Measurements from ENCODE around the gene HDLBP. TPM values are rescaled to one million over a fixed set of nuclear protein-coding genes. Genes with fewer than 3 reads are reported as not detected.

HDLBP gene
- total RNA-seq, 1 donor from 2014 or later = 405 TPM

DNA sequence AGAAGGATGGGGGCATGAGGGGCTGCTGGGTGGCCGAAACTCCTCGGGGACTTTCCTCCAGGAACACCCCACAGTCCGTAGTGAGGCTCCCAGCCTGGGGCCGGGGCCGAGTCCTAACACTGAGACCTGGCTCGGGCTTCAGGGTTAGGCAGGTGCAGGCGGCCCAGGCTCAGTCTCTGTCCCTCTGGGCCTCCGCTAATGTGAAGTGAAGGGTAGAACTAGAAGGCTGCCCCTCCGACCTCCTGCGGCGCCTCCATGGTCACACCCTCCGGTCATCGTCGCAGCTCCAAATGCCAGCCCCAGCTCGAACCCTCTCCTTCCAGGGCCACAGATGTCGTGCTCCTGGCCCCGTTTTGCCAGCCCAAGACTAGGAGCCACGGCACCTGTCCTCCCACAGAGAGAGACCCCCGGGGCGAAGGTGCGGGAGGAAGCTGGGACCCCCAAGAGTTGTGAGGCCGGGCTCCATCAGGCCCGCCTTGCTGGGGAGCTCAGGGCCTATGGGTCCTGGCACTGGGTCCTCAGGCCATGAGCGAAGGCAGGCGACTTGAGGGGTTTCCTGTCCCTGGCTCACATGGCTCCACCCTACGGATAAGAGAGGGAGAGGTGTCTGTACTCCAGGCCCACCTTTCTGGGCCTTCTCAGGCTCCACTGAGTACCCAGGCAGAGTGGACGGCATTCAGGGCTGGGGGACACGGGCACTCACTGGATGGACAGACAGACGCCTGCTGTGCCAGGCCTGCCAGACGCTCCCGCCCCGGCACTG, 126.2 kb downstream of the HDLBP start:
- H3K4me3 ChIP-seq (ENCODE audit: low read depth, low read length) = no peak overlapping the region
- TF ChIP-seq, protein P1, sequence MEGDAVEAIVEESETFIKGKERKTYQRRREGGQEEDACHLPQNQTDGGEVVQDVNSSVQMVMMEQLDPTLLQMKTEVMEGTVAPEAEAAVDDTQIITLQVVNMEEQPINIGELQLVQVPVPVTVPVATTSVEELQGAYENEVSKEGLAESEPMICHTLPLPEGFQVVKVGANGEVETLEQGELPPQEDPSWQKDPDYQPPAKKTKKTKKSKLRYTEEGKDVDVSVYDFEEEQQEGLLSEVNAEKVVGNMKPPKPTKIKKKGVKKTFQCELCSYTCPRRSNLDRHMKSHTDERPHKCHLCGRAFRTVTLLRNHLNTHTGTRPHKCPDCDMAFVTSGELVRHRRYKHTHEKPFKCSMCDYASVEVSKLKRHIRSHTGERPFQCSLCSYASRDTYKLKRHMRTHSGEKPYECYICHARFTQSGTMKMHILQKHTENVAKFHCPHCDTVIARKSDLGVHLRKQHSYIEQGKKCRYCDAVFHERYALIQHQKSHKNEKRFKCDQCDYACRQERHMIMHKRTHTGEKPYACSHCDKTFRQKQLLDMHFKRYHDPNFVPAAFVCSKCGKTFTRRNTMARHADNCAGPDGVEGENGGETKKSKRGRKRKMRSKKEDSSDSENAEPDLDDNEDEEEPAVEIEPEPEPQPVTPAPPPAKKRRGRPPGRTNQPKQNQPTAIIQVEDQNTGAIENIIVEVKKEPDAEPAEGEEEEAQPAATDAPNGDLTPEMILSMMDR (IDR thresholded peaks at IDR 0.05; ENCODE audit: insufficient read depth, low read length, poor library complexity, severe bottlenecking) = no peak
- no peaks in the 10 kb centered on the region for H3K36me3 ChIP-seq (ENCODE audit: control insufficient read depth, insufficient read depth, low read length)
- DNase-seq (ENCODE audit: low read depth) = no peak
- H3K27me3 ChIP-seq (ENCODE audit: control insufficient read depth, insufficient read depth, low read length) = peaks cover 11% of the 10 kb centered on the region

- DNase-seq (ENCODE audit: low read depth) = no peak
- no peak within 1 kb of the TSS for H3K4me3 ChIP-seq (ENCODE audit: low read depth, low read length)
- no peaks in the 10 kb centered on the region for H3K36me3 ChIP-seq (ENCODE audit: control insufficient read depth, insufficient read depth, low read length)
- TF ChIP-seq, protein P1 (IDR thresholded peaks at IDR 0.05; ENCODE audit: insufficient read depth, low read length, poor library complexity, severe bottlenecking) = no peak
- H3K27me3 ChIP-seq (ENCODE audit: control insufficient read depth, insufficient read depth, low read length) = peaks cover 11% of the 10 kb centered on the region
Measured at GRCh38 chr2:241188361-241189092, 126.9 kb downstream of the HDLBP start, which contains the start of gene ANO7. Gene ANO7, plus strand, starts transcription at chr2:241188677. Its CDS starts 1,387 bp downstream, at chr2:241190064.

GRCh38 chr2:241187918-241188234, 127.6 kb downstream of the HDLBP start:
- no peak overlapping the region for H3K4me3 ChIP-seq (ENCODE audit: low read depth, low read length)
- peaks cover 11% of the 10 kb centered on the region for H3K27me3 ChIP-seq (ENCODE audit: control insufficient read depth, insufficient read depth, low read length)
- TF ChIP-seq, protein P1 (IDR thresholded peaks at IDR 0.05; ENCODE audit: insufficient read depth, low read length, poor library complexity, severe bottlenecking) = no peak

GRCh38 chr2:241187101-241187917, 128.2 kb downstream of the HDLBP start:
- no peaks in the 10 kb centered on the region for H3K36me3 ChIP-seq (ENCODE audit: control insufficient read depth, insufficient read depth, low read length)
- no peak overlapping the region for H3K4me3 ChIP-seq (ENCODE audit: low read depth, low read length)
- TF ChIP-seq, protein P1 (IDR thresholded peaks at IDR 0.05; ENCODE audit: insufficient read depth, low read length, poor library complexity, severe bottlenecking) = no peak
- H3K27me3 ChIP-seq (ENCODE audit: control insufficient read depth, insufficient read depth, low read length) = peaks cover 11% of the 10 kb centered on the region
- DNase-seq (ENCODE audit: low read depth) = no peak

More at GRCh38 chr2:241187918-241188234, 127.6 kb downstream of the HDLBP start:
- H3K36me3 ChIP-seq (ENCODE audit: control insufficient read depth, insufficient read depth, low read length) = no peaks in the 10 kb centered on the region
- DNase-seq (ENCODE audit: low read depth) = no peak

GRCh38 chr2:241185961-241186360, 129.5 kb downstream of the HDLBP start:
- DNase-seq (ENCODE audit: low read depth) = no peak
- Histone ChIP-seq H3K36me3 (ENCODE audit: control insufficient read depth, insufficient read depth, low read length) (no peaks in the 10 kb centered on the region), H3K27me3 (ENCODE audit: control insufficient read depth, insufficient read depth, low read length) (peaks cover 11% of the 10 kb centered on the region), H3K4me3 (ENCODE audit: low read depth, low read length) (no peak overlapping the region)
- TF ChIP-seq, protein P1 (IDR thresholded peaks at IDR 0.05; ENCODE audit: insufficient read depth, low read length, poor library complexity, severe bottlenecking) = no peak

All from kidney epithelial cell (primary cell).